SU-DHL-6 (cell line): ENCODE measurements around the gene CRYBB1.

Experiments
- H2AFZ ChIP-seq: fragments of 200-600 bp; sonication (generic); 2 replicates; pipeline ENCODE4 v1.6.1; 2014; ENCODE audit warnings: low read depth, mild to moderate bottlenecking, moderate library complexity, mixed read lengths, antibody characterized with exemption, low read length; ENCODE audit not compliant: severe bottlenecking
- H3F3A ChIP-seq: fragments of 200-600 bp; shearing (Covaris generic); 2 replicates; pipeline ENCODE4 v1.6.0; 2016; ENCODE audit warnings: antibody characterized with exemption, mild to moderate bottlenecking; ENCODE audit not compliant: insufficient read depth
- H3K27ac ChIP-seq: fragments of 200-600 bp; sonication (generic); 2 replicates; pipeline ENCODE4 v1.5.1; 2016; ENCODE audit warnings: low read depth, mild to moderate bottlenecking, low read length, moderate library complexity, mixed read lengths
- H3K27me3 ChIP-seq: fragments of 200-600 bp; sonication (generic), shearing (Covaris generic); 2 replicates; pipeline ENCODE4 v1.6.0; 2014; ENCODE audit warnings: mild to moderate bottlenecking, low read length
- H3K36me3 ChIP-seq: fragments of 200-600 bp; sonication (generic); 2 replicates; pipeline ENCODE4 v1.6.1; 2014; ENCODE audit warnings: mild to moderate bottlenecking, low read length, mixed read lengths
- H3K4me2 ChIP-seq: fragments of 300-600, 200-600 bp; shearing (Covaris generic), sonication (generic); 2 replicates; pipeline ENCODE4 v1.6.0; 2014; ENCODE audit warnings: low read length, low read depth, mild to moderate bottlenecking; ENCODE audit not compliant: poor library complexity, severe bottlenecking
- H3K4me3 ChIP-seq: fragments of 200-600 bp; sonication (generic); 2 replicates; pipeline ENCODE4 v1.5.1; 2014; ENCODE audit warnings: antibody characterized with exemption, low read length, mild to moderate bottlenecking, mixed read lengths; ENCODE audit not compliant: insufficient read depth, poor library complexity, severe bottlenecking
- H3K79me2 ChIP-seq: fragments of 200-600 bp; sonication (generic); 2 replicates; pipeline ENCODE4 v1.6.1; 2014; ENCODE audit warnings: mild to moderate bottlenecking, low read length, moderate library complexity; ENCODE audit not compliant: insufficient read depth
- H3K9ac ChIP-seq: fragments of 200-600 bp; sonication (generic); 2 replicates; pipeline ENCODE4 v1.7.0; 2014; ENCODE audit warnings: mild to moderate bottlenecking, low read length
- H3K9me2 ChIP-seq: fragments of 200-600 bp; sonication (generic); replicated peaks from 2 replicates; pipeline ENCODE4 v1.6.1; 2014; ENCODE audit warnings: low read length; ENCODE audit not compliant: insufficient read depth
- H3K9me3 ChIP-seq: fragments of 200-600 bp; sonication (generic); 2 replicates; pipeline ENCODE4 v1.6.1; 2014; ENCODE audit warnings: low read length, mixed read lengths; ENCODE audit not compliant: insufficient read depth
- H4K20me1 ChIP-seq: fragments of 200-600 bp; sonication (generic); 2 replicates; pipeline ENCODE4 v1.6.1; 2014; ENCODE audit warnings: low read depth, mild to moderate bottlenecking, antibody characterized with exemption, low read length, moderate library complexity, mixed read lengths
- EZH2phosphoT487 ChIP-seq: fragments of 200-600 bp; sonication (generic), shearing (Covaris generic); conservative IDR thresholded peaks from 2 replicates; pipeline ENCODE4 v1.6.1; 2018; ENCODE audit warnings: mild to moderate bottlenecking, antibody characterized with exemption, low read length, moderate library complexity, mixed read lengths
- TF ChIP-seq, protein P1 (sequence below): fragments of 200-600 bp; sonication (generic); IDR thresholded peaks from one replicate; pipeline ENCODE4 v1.5.1; 2017; ENCODE audit warnings: antibody characterized with exemption, mild to moderate bottlenecking, low read length, moderate library complexity; ENCODE audit not compliant: insufficient read depth, poor library complexity, severe bottlenecking

CRYBB1 gene

DNA sequence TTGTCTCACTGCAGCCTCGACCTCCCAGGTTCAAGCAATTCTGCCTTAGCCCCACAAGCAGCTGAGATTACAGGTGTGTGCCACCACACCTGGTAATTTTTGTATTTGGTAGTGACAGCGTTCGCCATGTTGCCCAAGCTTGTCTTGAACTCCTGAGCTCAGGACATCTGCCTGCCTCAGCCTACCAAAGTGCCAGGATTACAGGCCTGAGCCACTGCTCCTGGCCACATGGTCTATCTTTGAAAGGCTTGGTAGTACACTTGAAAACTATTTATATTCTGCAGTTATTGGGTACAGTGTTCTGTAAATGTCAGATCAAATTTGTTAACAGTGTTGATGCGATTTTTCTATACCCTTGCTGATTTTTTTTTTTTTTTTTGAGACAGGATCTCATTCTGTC is 13.5 kb upstream of the CRYBB1 start:
- TF ChIP-seq, protein P1, sequence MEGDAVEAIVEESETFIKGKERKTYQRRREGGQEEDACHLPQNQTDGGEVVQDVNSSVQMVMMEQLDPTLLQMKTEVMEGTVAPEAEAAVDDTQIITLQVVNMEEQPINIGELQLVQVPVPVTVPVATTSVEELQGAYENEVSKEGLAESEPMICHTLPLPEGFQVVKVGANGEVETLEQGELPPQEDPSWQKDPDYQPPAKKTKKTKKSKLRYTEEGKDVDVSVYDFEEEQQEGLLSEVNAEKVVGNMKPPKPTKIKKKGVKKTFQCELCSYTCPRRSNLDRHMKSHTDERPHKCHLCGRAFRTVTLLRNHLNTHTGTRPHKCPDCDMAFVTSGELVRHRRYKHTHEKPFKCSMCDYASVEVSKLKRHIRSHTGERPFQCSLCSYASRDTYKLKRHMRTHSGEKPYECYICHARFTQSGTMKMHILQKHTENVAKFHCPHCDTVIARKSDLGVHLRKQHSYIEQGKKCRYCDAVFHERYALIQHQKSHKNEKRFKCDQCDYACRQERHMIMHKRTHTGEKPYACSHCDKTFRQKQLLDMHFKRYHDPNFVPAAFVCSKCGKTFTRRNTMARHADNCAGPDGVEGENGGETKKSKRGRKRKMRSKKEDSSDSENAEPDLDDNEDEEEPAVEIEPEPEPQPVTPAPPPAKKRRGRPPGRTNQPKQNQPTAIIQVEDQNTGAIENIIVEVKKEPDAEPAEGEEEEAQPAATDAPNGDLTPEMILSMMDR = no peak
- TF ChIP-seq EZH2phosphoT487 = no peak
- Histone ChIP-seq H3K36me3 (no peaks in the 10 kb centered on the region), H3K27me3 (no peaks in the 10 kb centered on the region), H3F3A (no peaks in the 10 kb centered on the region), H3K4me3 (no peak overlapping the region), H3K9me3 (no peaks in the 10 kb centered on the region), H3K79me2 (no peaks in the 10 kb centered on the region), H3K27ac (no peak overlapping the region), H3K9me2 (no peaks in the 10 kb centered on the region), H3K4me2 (no peak overlapping the region), H3K9ac (no peak overlapping the region), H4K20me1 (no peaks in the 10 kb centered on the region), H2AFZ (no peak overlapping the region)

- Histone ChIP-seq H3K27me3 (no peaks in the 10 kb centered on the region), H3K4me2 (no peak overlapping the region), H3K9me3 (no peaks in the 10 kb centered on the region), H3K4me3 (no peak overlapping the region), H3K36me3 (no peaks in the 10 kb centered on the region), H2AFZ (no peak overlapping the region), H3K9me2 (no peaks in the 10 kb centered on the region), H3K79me2 (no peaks in the 10 kb centered on the region), H3K27ac (no peak overlapping the region), H3F3A (no peaks in the 10 kb centered on the region), H4K20me1 (no peaks in the 10 kb centered on the region), H3K9ac (no peak overlapping the region)
- TF ChIP-seq EZH2phosphoT487 = no peak
- TF ChIP-seq, protein P1 = no peak
Measured at GRCh38 chr22:26629988-26630761, 12.3 kb upstream of the CRYBB1 start.

GRCh38 chr22:26624803-26625202 is 7.0 kb upstream of the CRYBB1 start:
- Histone ChIP-seq H3K4me3 (no peak overlapping the region), H3K9me3 (no peaks in the 10 kb centered on the region), H4K20me1 (no peaks in the 10 kb centered on the region), H2AFZ (no peak overlapping the region), H3K36me3 (no peaks in the 10 kb centered on the region), H3K9ac (no peak overlapping the region), H3F3A (no peaks in the 10 kb centered on the region), H3K4me2 (no peak overlapping the region), H3K9me2 (no peaks in the 10 kb centered on the region), H3K79me2 (no peaks in the 10 kb centered on the region), H3K27me3 (no peaks in the 10 kb centered on the region), H3K27ac (no peak overlapping the region)
- no peak for TF ChIP-seq EZH2phosphoT487
- TF ChIP-seq, protein P1 = no peak
